T-cell (primary cell): Measurements from ENCODE around the gene USP6NL. TPM values are rescaled to one million over a fixed set of nuclear protein-coding genes. Genes with fewer than 3 reads are reported as not detected.

Experiments
- ATAC-seq, 4 experiments: fragments of 200-7000 bp in 3 of 4; fragments of 150-1000 bp in 1 of 4; cut with Tn5 transposase; replicated peaks in 1 of 4; 1 replicate in 3 of 4; 2 replicates in 1 of 4; pipeline ENCODE4 v1.10.0; 2021; ENCODE audit warnings: moderate library complexity in 3 of 4, mild to moderate bottlenecking in 2 of 4, moderate number of reproducible peaks in 1 of 4
- CTCF ChIA-PET, 2 donors: fragments of 300-600 bp; sonication (Branson Sonifier 250); formaldehyde crosslinking; loops; one replicate each; lab custom pipeline; 2022; ENCODE audit warnings: antibody characterized with exemption in 2 of 2; lab: Charles Lee
- POLR2A ChIA-PET, 2 donors: fragments of 300-600 bp; sonication (Branson Sonifier 250); formaldehyde crosslinking; loops; one replicate each; lab custom pipeline; 2022; ENCODE audit warnings: antibody characterized with exemption in 2 of 2; lab: Charles Lee
- DNase-seq, 35 experiments: peaks; one replicate each; pipeline versions ENCODE4 v3.0.0 to v3.0.0-alpha.2; 2013 to 2023
- H3K27ac ChIP-seq: one replicate; pipeline ENCODE4 v1.5.1; 2013; ENCODE audit warnings: low read length
- H3K27me3 ChIP-seq, 2 experiments: replicated peaks in 1 of 2; 1 replicate in 1 of 2; 2 replicates in 1 of 2; pipeline versions ENCODE4 v1.6.1 to v1.7.0; 2013; ENCODE audit warnings: low read length in 1 of 2, mixed read lengths in 1 of 2; ENCODE audit not compliant: control insufficient read depth in 2 of 2, insufficient read depth in 2 of 2; ENCODE audit errors: extremely low read depth in 1 of 2
- H3K36me3 ChIP-seq, 2 donors: 1 replicate in 1 of 2; 2 replicates in 1 of 2; pipeline versions ENCODE4 v1.6.1 to v1.7.0; 2013; ENCODE audit warnings: low read length in 1 of 2; ENCODE audit not compliant: control insufficient read depth in 2 of 2, insufficient read depth in 1 of 2; ENCODE audit errors: extremely low read depth in 1 of 2
- H3K4me1 ChIP-seq, 2 experiments: 1 replicate in 1 of 2; 2 replicates in 1 of 2; pipeline versions ENCODE4 v1.6.1 to v1.7.0; 2013; ENCODE audit warnings: low read length in 2 of 2, mixed read lengths in 1 of 2; ENCODE audit not compliant: insufficient read depth in 2 of 2, control insufficient read depth in 1 of 2; ENCODE audit errors: extremely low read depth in 1 of 2
- H3K4me3 ChIP-seq, 2 donors: 1 replicate in 1 of 2; 2 replicates in 1 of 2; pipeline versions ENCODE4 v1.5.1 to v1.7.0; 2013; ENCODE audit warnings: mild to moderate bottlenecking in 2 of 2, low read length in 1 of 2, moderate library complexity in 1 of 2; ENCODE audit not compliant: control insufficient read depth in 1 of 2; ENCODE audit errors: extremely low read depth in 1 of 2
- H3K9me3 ChIP-seq: 2 replicates; pipeline ENCODE4 v1.7.0; 2013
- H3K27ac Mint-ChIP-seq, 2 donors: one replicate each; pipeline ENCODE4 v1.8.0; 2020 to 2021; ENCODE audit warnings: mild to moderate bottlenecking in 2 of 2, mixed read lengths in 2 of 2
- H3K27me3 Mint-ChIP-seq, 2 donors: one replicate each; pipeline ENCODE4 v1.8.0; 2021 to 2022; ENCODE audit warnings: mixed read lengths in 2 of 2
- H3K36me3 Mint-ChIP-seq: one replicate; pipeline ENCODE4 v1.8.0; 2021; ENCODE audit warnings: mixed read lengths
- H3K4me1 Mint-ChIP-seq, 3 donors: one replicate each; pipeline ENCODE4 v1.8.0; 2020 to 2022; ENCODE audit warnings: mixed read lengths in 3 of 3, mild to moderate bottlenecking in 1 of 3
- H3K4me3 Mint-ChIP-seq, 3 donors: one replicate each; pipeline ENCODE4 v1.8.0; 2020 to 2022; ENCODE audit warnings: mild to moderate bottlenecking in 3 of 3, mixed read lengths in 3 of 3, moderate library complexity in 3 of 3
- H3K9me3 Mint-ChIP-seq, 3 donors: one replicate each; pipeline ENCODE4 v1.8.0; 2020 to 2022; ENCODE audit warnings: mixed read lengths in 3 of 3
- WGBS: methylation state at CpG from one replicate; pipeline ENCODE4 v1.1.5; 2013; ENCODE audit warnings: missing lambda C conversion rate; ENCODE audit not compliant: insufficient coverage; 5-methylcytosine and 5-hydroxymethylcytosine counted together
- total RNA-seq, 35 experiments: library from RNA in 6 of 35; stranded (reverse) in 6 of 35; fragments of 120-200 nt in 1 of 35; gene quantifications; one replicate each; pipeline versions ENCODE4 v1.2.1 to v1.2.4 and lab custom pipeline; 2013 to 2026

The USP6NL gene
- total RNA-seq, 5 donors from 2014 or later (not counting 1 experiment from before 2014, with no cell fraction given) = 3.9 to 7.6 (median 4.6) TPM

- no peaks in the 10 kb centered on the region for H3K36me3 ChIP-seq
- WGBS = 70% methylated on average over 2 of the region's 8 CpGs
- H3K27me3 Mint-ChIP-seq = peaks cover 2 to 5% of the 10 kb centered on the region in 2 donors
- H3K4me1 Mint-ChIP-seq = peaks cover 11 to 21% (median 12%) of the 10 kb centered on the region in 3 donors
- H3K9me3 ChIP-seq = no peaks in the 10 kb centered on the region
- POLR2A ChIA-PET = no interaction called here
- peaks cover 0 to 4% of the 10 kb centered on the region in 2 experiments for H3K4me1 ChIP-seq
- no peak overlapping the region for H3K27ac Mint-ChIP-seq
- H3K36me3 Mint-ChIP-seq = no peaks in the 10 kb centered on the region
- no peak overlapping the region for H3K4me3 ChIP-seq
- H3K9me3 Mint-ChIP-seq = no peaks in the 10 kb centered on the region
- ATAC-seq = no peak
- no peak overlapping the region for H3K4me3 Mint-ChIP-seq
- DNase-seq = no peak
- peaks cover 0 to 2% of the 10 kb centered on the region in 2 experiments for H3K27me3 ChIP-seq
- H3K27ac ChIP-seq = no peak overlapping the region
- CTCF ChIA-PET = no interaction called here
Observed at GRCh38 chr10:11449761-11450160, 161.7 kb downstream of the USP6NL start.

- Mint-ChIP-seq H3K9me3 (no peaks in the 10 kb centered on the region), H3K27me3 (peaks cover 2 to 5% of the 10 kb centered on the region in 2 donors), H3K4me3 (peak overlapping the region in 1 of 3 donors; percentile 41), H3K4me1 (peaks cover 11 to 21% (median 12%) of the 10 kb centered on the region in 3 donors), H3K27ac (no peak overlapping the region), H3K36me3 (no peaks in the 10 kb centered on the region)
- ChIA-PET POLR2A (no interaction called here), CTCF (no interaction called here)
- H3K27ac ChIP-seq = no peak overlapping the region
- DNase-seq = no peak
- no peak overlapping the region for H3K4me3 ChIP-seq
- peaks cover 0 to 2% of the 10 kb centered on the region in 2 experiments for H3K27me3 ChIP-seq
- 80% methylated on average over 11 of the region's 12 CpGs for WGBS
- peaks cover 0 to 4% of the 10 kb centered on the region in 2 experiments for H3K4me1 ChIP-seq
- no peak for ATAC-seq
- no peaks in the 10 kb centered on the region for H3K9me3 ChIP-seq
- H3K36me3 ChIP-seq = no peaks in the 10 kb centered on the region
Observed at GRCh38 chr10:11448545-11449244, 162.8 kb downstream of the USP6NL start.

- Mint-ChIP-seq H3K36me3 (no peaks in the 10 kb centered on the region), H3K4me3 (peak overlapping the region in 1 of 3 donors; percentile 41), H3K27me3 (peaks cover 2 to 5% of the 10 kb centered on the region in 2 donors), H3K27ac (no peak overlapping the region), H3K4me1 (peaks cover 11 to 21% (median 12%) of the 10 kb centered on the region in 3 donors), H3K9me3 (no peaks in the 10 kb centered on the region)
- H3K36me3 ChIP-seq = no peaks in the 10 kb centered on the region
- no peak overlapping the region for H3K4me3 ChIP-seq
- CTCF ChIA-PET = no interaction called here
- WGBS = 38% methylated on average over 7 of the region's 8 CpGs
- peaks cover 0 to 2% of the 10 kb centered on the region in 2 experiments for H3K27me3 ChIP-seq
- H3K27ac ChIP-seq = no peak overlapping the region
- DNase-seq (no peak), ATAC-seq (no peak)
- no peaks in the 10 kb centered on the region for H3K9me3 ChIP-seq
- POLR2A ChIA-PET = no interaction called here
- H3K4me1 ChIP-seq = peaks cover 0 to 4% of the 10 kb centered on the region in 2 experiments
Observed at GRCh38 chr10:11448190-11448544, 163.3 kb downstream of the USP6NL start.

GRCh38 chr10:11447586-11447985, 163.9 kb downstream of the USP6NL start:
- Histone ChIP-seq H3K4me1 (peaks cover 0 to 4% of the 10 kb centered on the region in 2 experiments), H3K27ac (no peak overlapping the region), H3K4me3 (no peak overlapping the region), H3K27me3 (peaks cover 0 to 2% of the 10 kb centered on the region in 2 experiments), H3K9me3 (no peaks in the 10 kb centered on the region), H3K36me3 (no peaks in the 10 kb centered on the region)
- Mint-ChIP-seq H3K9me3 (no peaks in the 10 kb centered on the region), H3K4me1 (peaks cover 11 to 22% (median 12%) of the 10 kb centered on the region in 3 donors), H3K27ac (no peak overlapping the region), H3K4me3 (no peak overlapping the region), H3K27me3 (peaks cover 2 to 5% of the 10 kb centered on the region in 2 donors), H3K36me3 (no peaks in the 10 kb centered on the region)
- ChIA-PET POLR2A (no interaction called here), CTCF (no interaction called here)
- no peak for DNase-seq
- no peak for ATAC-seq
- WGBS = 93% methylated on average over 3 of the region's 9 CpGs

- Mint-ChIP-seq H3K27ac (no peak overlapping the region), H3K9me3 (no peaks in the 10 kb centered on the region), H3K27me3 (peaks cover 2 to 5% of the 10 kb centered on the region in 2 donors), H3K4me3 (no peak overlapping the region), H3K36me3 (no peaks in the 10 kb centered on the region), H3K4me1 (peaks cover 11 to 22% (median 12%) of the 10 kb centered on the region in 3 donors)
- Histone ChIP-seq H3K27me3 (peaks cover 0 to 2% of the 10 kb centered on the region in 2 experiments), H3K27ac (no peak overlapping the region), H3K36me3 (no peaks in the 10 kb centered on the region), H3K9me3 (no peaks in the 10 kb centered on the region), H3K4me1 (peaks cover 0 to 4% of the 10 kb centered on the region in 2 experiments), H3K4me3 (no peak overlapping the region)
- WGBS = 82% methylated on average over 4 of the region's 4 CpGs
- DNase-seq = no peak
- ATAC-seq = no peak
- ChIA-PET CTCF (no interaction called here), POLR2A (no interaction called here)
Observed at GRCh38 chr10:11446864-11447263, 164.6 kb downstream of the USP6NL start.

GRCh38 chr10:11446133-11446532, 165.3 kb downstream of the USP6NL start:
- peaks cover 2 to 5% of the 10 kb centered on the region in 2 donors for H3K27me3 Mint-ChIP-seq
- Histone ChIP-seq H3K36me3 (no peaks in the 10 kb centered on the region), H3K27me3 (peaks cover 0 to 2% of the 10 kb centered on the region in 2 experiments), H3K4me3 (no peak overlapping the region), H3K4me1 (peaks cover 0 to 4% of the 10 kb centered on the region in 2 experiments), H3K9me3 (no peaks in the 10 kb centered on the region), H3K27ac (no peak overlapping the region)
- no peaks in the 10 kb centered on the region for H3K36me3 Mint-ChIP-seq
- no peaks in the 10 kb centered on the region for H3K9me3 Mint-ChIP-seq
- H3K4me3 Mint-ChIP-seq = no peak overlapping the region
- CTCF ChIA-PET = no interaction called here
- H3K4me1 Mint-ChIP-seq = peaks cover 11 to 22% (median 12%) of the 10 kb centered on the region in 3 donors
- H3K27ac Mint-ChIP-seq = no peak overlapping the region
- WGBS = 57% methylated on average over 4 of the region's 5 CpGs
- POLR2A ChIA-PET = no interaction called here
- ATAC-seq (no peak), DNase-seq (no peak)
